ENCODE measurements around the gene PRRT2. TPM values are rescaled to one million over a fixed set of nuclear protein-coding genes. Genes with fewer than 3 reads are reported as not detected.

PRRT2 gene
- total and polyA plus RNA-seq, 2 donors (not counting 3 experiments of a cell fraction or from before 2014, with no cell fraction given), result 3.3 TPM

DNA sequence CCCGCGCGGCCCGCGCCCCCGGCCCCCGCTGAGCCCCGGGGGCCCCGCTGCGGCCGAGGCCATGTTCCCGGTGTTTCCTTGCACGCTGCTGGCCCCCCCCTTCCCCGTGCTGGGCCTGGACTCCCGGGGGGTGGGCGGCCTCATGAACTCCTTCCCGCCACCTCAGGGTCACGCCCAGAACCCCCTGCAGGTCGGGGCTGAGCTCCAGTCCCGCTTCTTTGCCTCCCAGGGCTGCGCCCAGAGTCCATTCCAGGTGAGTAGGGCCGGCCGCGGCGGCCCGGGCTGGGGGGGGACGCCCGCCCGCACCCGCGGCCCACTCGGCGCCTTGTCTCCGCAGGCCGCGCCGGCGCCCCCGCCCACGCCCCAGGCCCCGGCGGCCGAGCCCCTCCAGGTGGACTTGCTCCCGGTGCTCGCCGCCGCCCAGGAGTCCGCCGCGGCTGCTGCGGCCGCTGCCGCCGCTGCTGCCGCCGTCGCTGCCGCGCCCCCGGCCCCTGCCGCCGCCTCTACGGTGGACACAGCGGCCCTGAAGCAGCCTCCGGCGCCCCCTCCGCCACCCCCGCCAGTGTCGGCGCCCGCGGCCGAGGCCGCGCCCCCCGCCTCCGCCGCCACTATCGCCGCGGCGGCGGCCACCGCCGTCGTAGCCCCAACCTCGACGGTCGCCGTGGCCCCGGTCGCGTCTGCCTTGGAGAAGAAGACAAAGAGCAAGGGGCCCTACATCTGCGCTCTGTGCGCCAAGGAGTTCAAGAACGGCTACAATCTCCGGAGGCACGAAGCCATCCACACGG is 5.2 kb upstream of the PRRT2 start:
- H3K9me1 ChIP-seq (replicated peaks; ENCODE audit: control insufficient read depth, extremely low read depth, insufficient read depth, low read length), result no peaks in the 10 kb centered on the region
- no peaks in the 10 kb centered on the region for H4K20me1 ChIP-seq (replicated peaks; ENCODE audit: control insufficient read depth, extremely low read depth, insufficient read depth, low read length)
- no TSS peak for BruUV-seq (replicated peaks)
- intact Hi-C loops (cut with micrococcal nuclease) (loop anchor here (5.0 kb wide), 2 partner anchors 105 to 165 kb away; partner anchors contain the start of gene TAOK2), dilution Hi-C loops (cut with MboI; ENCODE audit: extremely low pct_ligation_motif_present, low sequenced_read_pairs) (loop anchor here (10.0 kb wide), 1 partner anchor 188 kb away; the partner anchor contains the start of genes HIRIP3 and INO80E)
- ChIA-PET POLR2A (interaction anchor here (0.6 to 1.5 kb wide), 4 partner anchors 9 to 97 kb away, joined by 3 to 4 read pairs (median 4); partner anchors contain the start of gene PAGR1), CTCF (interaction anchor here (0.8 to 3.7 kb wide), 27 partner anchors 10 to 225 kb away, joined by 3 to 163 read pairs (median 7); partner anchors contain the start of genes ASPHD1, CDIPT, KCTD13 and KIF22)
- H3K36me3 ChIP-seq (ENCODE audit: control insufficient read depth in 2 of 2, extremely low read depth in 1 of 2, insufficient read depth in 2 of 2, low read length in 2 of 2), result peaks cover 6 to 14% of the 10 kb centered on the region in 2 experiments
- TF ChIP-seq POLR2A (IDR thresholded peaks at IDR 0.05; ENCODE audit: low read depth, low read length), result peak; percentile 28
- no peak for TF ChIP-seq GATA2 (IDR thresholded peaks at IDR 0.05; ENCODE audit: insufficient read depth, insufficient read length, low read depth, low read length)
- FAIRE-seq, result no peak
- H3K4me2 ChIP-seq (ENCODE audit: insufficient read depth, low read length), result peak overlapping the region; percentile 71
- H3K4me3 ChIP-seq (replicated peaks in 1 of 3; ENCODE audit: insufficient read depth in 1 of 3, low read depth in 1 of 3, low read length in 3 of 3), result peak overlapping the region; percentile 42 to 72 (median 62)
- H3K9ac ChIP-seq (replicated peaks; ENCODE audit: extremely low read depth, insufficient read depth, low read length), result peak overlapping the region; percentile 44
- H3K4me1 ChIP-seq (ENCODE audit: control insufficient read depth, extremely low read depth, insufficient read depth, low read length), result peaks cover 41% of the 10 kb centered on the region
- no peaks in the 10 kb centered on the region for H3K27me3 ChIP-seq (ENCODE audit: control insufficient read depth in 2 of 2, insufficient read depth in 2 of 2, low read length in 2 of 2)
- DNase-seq (ENCODE audit: low read depth, low spot score), result peak; percentile 23
- H3K9me3 ChIP-seq (replicated peaks; ENCODE audit: control insufficient read depth, insufficient read depth, low read length), result no peaks in the 10 kb centered on the region
- peak overlapping the region; percentile 8 for H3K27ac ChIP-seq (ENCODE audit: insufficient read depth, low read depth, low read length)
- H3K79me2 ChIP-seq (ENCODE audit: control insufficient read depth, insufficient read depth, low read length), result peaks cover 29% of the 10 kb centered on the region
- H2AFZ ChIP-seq (ENCODE audit: low read depth, low read length), result no peak overlapping the region

DNA sequence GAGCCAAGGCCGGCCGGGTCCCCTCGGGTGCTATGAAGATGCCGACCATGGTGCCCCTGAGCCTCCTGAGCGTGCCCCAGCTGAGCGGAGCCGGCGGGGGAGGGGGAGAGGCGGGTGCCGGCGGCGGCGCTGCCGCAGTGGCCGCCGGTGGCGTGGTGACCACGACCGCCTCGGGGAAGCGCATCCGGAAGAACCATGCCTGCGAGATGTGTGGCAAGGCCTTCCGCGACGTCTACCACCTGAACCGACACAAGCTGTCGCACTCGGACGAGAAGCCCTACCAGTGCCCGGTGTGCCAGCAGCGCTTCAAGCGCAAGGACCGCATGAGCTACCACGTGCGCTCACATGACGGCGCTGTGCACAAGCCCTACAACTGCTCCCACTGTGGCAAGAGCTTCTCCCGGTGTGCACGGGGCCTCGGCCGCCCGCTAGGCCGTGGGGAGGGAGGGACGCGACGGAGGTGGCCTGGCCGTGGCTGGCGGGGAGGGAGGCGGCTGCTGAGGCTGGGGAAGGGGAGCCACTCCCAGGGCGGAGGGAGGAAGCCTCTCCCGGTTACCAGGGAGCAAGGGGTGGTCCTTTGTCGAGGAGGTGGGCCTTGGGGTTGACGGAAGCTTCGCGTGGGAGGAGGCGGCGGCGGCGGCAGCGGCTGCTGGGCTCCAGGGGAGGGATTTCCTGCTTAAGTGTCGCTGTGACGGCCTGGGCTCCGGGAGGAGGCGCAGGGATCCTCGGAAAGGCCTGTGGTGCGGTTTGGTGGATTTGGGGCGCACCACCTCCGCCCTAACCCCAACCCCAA is 4.4 kb upstream of the PRRT2 start:
- H4K20me1 ChIP-seq (replicated peaks; ENCODE audit: control insufficient read depth, extremely low read depth, insufficient read depth, low read length), result no peaks in the 10 kb centered on the region
- dilution Hi-C loops (cut with MboI; ENCODE audit: extremely low pct_ligation_motif_present, low sequenced_read_pairs) (loop anchor here (10.0 kb wide), 1 partner anchor 187 kb away; the partner anchor contains the start of genes HIRIP3 and INO80E), intact Hi-C loops (cut with micrococcal nuclease) (loop anchor here (1.0 to 5.0 kb wide), 4 partner anchors 41 to 214 kb away; partner anchors contain the start of gene TAOK2)
- H3K36me3 ChIP-seq (ENCODE audit: control insufficient read depth in 2 of 2, extremely low read depth in 1 of 2, insufficient read depth in 2 of 2, low read length in 2 of 2), result peaks cover 6 to 14% of the 10 kb centered on the region in 2 experiments
- peak overlapping the region; percentile 17 to 72 (median 62) for H3K4me3 ChIP-seq (replicated peaks in 1 of 3; ENCODE audit: insufficient read depth in 1 of 3, low read depth in 1 of 3, low read length in 3 of 3)
- H3K27ac ChIP-seq (ENCODE audit: insufficient read depth, low read depth, low read length), result peak overlapping the region; percentile 23
- H3K79me2 ChIP-seq (ENCODE audit: control insufficient read depth, insufficient read depth, low read length), result peaks cover 29% of the 10 kb centered on the region
- peaks cover 45% of the 10 kb centered on the region for H3K4me1 ChIP-seq (ENCODE audit: control insufficient read depth, extremely low read depth, insufficient read depth, low read length)
- peak; percentile 84 for FAIRE-seq
- H3K9me1 ChIP-seq (replicated peaks; ENCODE audit: control insufficient read depth, extremely low read depth, insufficient read depth, low read length), result no peaks in the 10 kb centered on the region
- no peaks in the 10 kb centered on the region for H3K9me3 ChIP-seq (replicated peaks; ENCODE audit: control insufficient read depth, insufficient read depth, low read length)
- peak; percentile 92 for DNase-seq (ENCODE audit: low read depth, low spot score)
- BruUV-seq (replicated peaks), result TSS peak; percentile 47
- H3K27me3 ChIP-seq (ENCODE audit: control insufficient read depth in 2 of 2, insufficient read depth in 2 of 2, low read length in 2 of 2), result no peaks in the 10 kb centered on the region
- H3K9ac ChIP-seq (replicated peaks; ENCODE audit: extremely low read depth, insufficient read depth, low read length), result peak overlapping the region; percentile 44
- no peak overlapping the region for H2AFZ ChIP-seq (ENCODE audit: low read depth, low read length)
- ChIA-PET CTCF (interaction anchor here (0.5 to 3.7 kb wide), 32 partner anchors 9 to 346 kb away, joined by 3 to 163 read pairs (median 6); partner anchors contain the start of genes ALDOA, ASPHD1, CDIPT and KCTD13), POLR2A (interaction anchor here (1.0 to 1.5 kb wide), 4 partner anchors 8 to 45 kb away, joined by 3 to 4 read pairs (median 3); partner anchors contain the start of genes KIF22 and PAGR1)
- TF ChIP-seq JUN (IDR thresholded peaks at IDR 0.05; ENCODE audit: borderline replicate concordance, insufficient read depth, insufficient read length, low read depth) (no peak), EZH2 (IDR thresholded peaks at IDR 0.05; ENCODE audit: borderline replicate concordance, low read depth, low read length, severe bottlenecking) (no peak), GATA2 (IDR thresholded peaks at IDR 0.05; ENCODE audit: insufficient read depth, insufficient read length, low read depth, low read length) (no peak), POLR2AphosphoS5 (IDR thresholded peaks at IDR 0.05; ENCODE audit: insufficient read depth, low read depth, low read length) (peak; percentile 77), POLR2A (IDR thresholded peaks at IDR 0.05; ENCODE audit: low read depth, low read length) (peak; percentile 87)
- TF ChIP-seq, protein P1, sequence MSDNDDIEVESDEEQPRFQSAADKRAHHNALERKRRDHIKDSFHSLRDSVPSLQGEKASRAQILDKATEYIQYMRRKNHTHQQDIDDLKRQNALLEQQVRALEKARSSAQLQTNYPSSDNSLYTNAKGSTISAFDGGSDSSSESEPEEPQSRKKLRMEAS (IDR thresholded peaks at IDR 0.05; ENCODE audit: insufficient read depth, insufficient read length), result peak; percentile 99
- TF ChIP-seq, protein P2, sequence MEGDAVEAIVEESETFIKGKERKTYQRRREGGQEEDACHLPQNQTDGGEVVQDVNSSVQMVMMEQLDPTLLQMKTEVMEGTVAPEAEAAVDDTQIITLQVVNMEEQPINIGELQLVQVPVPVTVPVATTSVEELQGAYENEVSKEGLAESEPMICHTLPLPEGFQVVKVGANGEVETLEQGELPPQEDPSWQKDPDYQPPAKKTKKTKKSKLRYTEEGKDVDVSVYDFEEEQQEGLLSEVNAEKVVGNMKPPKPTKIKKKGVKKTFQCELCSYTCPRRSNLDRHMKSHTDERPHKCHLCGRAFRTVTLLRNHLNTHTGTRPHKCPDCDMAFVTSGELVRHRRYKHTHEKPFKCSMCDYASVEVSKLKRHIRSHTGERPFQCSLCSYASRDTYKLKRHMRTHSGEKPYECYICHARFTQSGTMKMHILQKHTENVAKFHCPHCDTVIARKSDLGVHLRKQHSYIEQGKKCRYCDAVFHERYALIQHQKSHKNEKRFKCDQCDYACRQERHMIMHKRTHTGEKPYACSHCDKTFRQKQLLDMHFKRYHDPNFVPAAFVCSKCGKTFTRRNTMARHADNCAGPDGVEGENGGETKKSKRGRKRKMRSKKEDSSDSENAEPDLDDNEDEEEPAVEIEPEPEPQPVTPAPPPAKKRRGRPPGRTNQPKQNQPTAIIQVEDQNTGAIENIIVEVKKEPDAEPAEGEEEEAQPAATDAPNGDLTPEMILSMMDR (IDR thresholded peaks at IDR 0.05; ENCODE audit: extremely low read depth in 1 of 2, insufficient read depth in 1 of 2, low read depth in 1 of 2, low read length in 2 of 2), result peak; percentile 57 to 79
- H3K4me2 ChIP-seq (ENCODE audit: insufficient read depth, low read length), result peak overlapping the region; percentile 71

All from endothelial cell of umbilical vein (primary cell).